ENCODE data around the gene ICAM1.
A peak's percentile ranks its signal among the peaks of the same experiment; 100 is the strongest.

Gene ICAM1

DNA sequence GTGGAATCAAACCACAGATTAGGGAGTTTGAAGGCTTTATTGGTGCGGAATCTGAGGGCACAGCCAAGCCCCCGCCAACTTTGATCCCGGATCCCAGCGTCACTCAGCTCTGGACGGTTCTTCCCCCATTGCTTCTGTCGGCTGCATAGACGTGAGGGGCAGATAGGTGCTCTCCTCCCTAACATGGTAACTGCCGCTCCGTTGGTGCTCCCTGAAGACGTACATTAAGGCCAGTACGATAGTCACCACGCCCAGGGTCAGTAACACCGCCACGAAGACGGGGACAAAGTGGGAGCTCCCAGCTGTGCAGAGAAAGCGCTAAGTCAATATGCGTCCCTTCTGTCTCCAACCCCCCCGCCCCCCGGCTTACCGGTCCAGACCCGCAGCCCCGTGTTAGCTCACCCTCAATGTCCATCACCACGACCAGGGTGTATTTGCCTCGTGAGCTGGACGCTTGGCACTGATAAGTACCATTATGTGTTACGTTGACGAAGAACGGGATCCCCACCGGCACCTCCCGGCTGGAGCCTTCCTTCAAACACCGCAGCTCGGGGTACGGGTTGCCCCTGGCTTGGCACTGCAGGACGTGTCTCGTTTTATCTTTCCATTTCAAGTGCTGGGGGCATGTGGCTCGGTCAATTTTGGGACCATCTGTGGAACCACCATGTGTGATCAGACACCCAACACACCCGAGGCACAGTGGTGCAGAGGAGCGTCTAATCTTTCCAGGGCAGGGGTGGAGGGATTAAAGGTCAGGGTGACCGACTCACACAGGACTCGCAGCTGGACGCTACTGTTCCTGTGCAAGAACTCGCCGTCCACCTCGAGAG, 63.1 kb downstream of the ICAM1 start:
- Histone ChIP-seq H3K4me3 (ENCODE audit: low read length) (peak overlapping the region; percentile 79), H3K36me3 (ENCODE audit: insufficient read depth, low read length) (peaks cover 19% of the 10 kb centered on the region), H2AFZ (ENCODE audit: low read depth, low read length) (no peak overlapping the region), H3K27me3 (ENCODE audit: insufficient read depth, low read length) (no peaks in the 10 kb centered on the region), H3K4me1 (ENCODE audit: insufficient read depth, low read length) (peaks cover 12% of the 10 kb centered on the region), H3K9me3 (ENCODE audit: low read length) (no peaks in the 10 kb centered on the region)

DNA sequence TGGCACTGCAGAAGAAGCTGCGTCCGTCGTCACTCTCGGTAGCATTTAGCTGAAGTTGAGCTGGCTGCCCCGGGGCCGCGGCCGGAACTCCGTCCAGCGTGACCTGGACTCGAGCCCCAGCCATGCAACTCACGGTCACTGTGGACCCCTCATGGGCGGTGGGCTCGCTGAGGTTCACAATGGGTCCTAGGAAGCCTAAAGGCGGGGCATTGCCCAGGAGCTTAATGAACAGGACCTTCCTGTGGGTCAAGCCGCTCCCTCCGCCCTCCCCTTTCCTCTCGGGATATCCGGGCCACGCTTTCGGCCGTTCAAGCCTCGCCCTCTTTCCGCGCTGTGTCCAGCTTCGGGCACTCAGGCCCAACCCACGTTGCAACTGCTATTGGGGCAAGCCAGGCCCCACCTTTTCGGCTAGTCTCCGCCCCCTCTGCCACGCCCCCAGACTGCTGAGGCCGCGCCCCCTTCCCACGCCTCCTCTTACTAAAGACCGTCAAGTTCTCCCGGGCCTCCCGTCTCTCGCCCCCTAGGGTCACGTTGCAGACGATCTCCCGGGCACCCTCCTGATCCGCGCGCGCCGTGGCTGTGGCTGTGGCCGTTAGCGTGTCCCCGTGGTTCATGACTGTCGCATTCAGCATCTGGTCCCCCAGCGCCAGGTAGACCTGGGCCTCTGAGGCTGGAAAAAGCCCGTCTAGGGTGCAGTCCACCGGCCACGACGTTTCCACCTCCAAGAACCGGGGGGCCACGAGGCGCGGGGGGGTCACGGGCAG, 63.9 kb downstream of the ICAM1 start:
- Histone ChIP-seq H3K4me3 (ENCODE audit: low read length) (no peak overlapping the region), H3K27me3 (ENCODE audit: insufficient read depth, low read length) (no peaks in the 10 kb centered on the region), H3K36me3 (ENCODE audit: insufficient read depth, low read length) (peaks cover 11% of the 10 kb centered on the region), H3K9me3 (ENCODE audit: low read length) (no peaks in the 10 kb centered on the region), H3K4me1 (ENCODE audit: insufficient read depth, low read length) (peaks cover 12% of the 10 kb centered on the region), H2AFZ (ENCODE audit: low read depth, low read length) (no peak overlapping the region)

DNA sequence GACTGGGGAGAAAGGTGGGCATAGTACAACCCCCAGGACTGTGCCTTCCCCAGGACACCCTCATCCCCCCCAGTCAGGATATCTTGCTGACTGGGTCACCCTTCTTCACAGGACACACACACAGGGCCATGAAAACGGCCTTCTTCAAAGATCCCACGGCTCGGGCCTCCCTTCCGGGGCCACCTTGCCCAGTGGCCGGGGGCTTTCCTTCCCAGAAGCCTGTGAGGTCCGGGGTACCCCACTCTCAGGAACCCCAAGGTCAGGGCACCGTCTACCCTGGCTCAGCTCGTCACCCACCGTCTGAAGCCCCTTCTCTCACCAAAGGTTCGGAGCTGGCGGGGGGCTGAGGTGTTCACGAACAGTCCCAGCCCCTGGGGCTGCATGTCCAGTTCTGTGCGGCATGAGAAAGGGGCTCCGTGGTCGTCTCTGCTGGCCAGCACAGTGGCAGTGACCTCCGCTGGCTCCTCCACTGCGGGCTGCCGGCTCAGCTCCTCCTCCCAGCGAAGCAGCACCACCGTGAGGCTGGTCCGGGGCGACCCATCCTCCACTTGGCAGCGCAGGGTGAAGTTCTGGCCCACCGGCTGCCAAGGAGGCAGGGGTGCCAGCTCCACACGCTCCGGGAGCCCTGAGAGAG, 64.5 kb downstream of the ICAM1 start:
- Histone ChIP-seq H3K36me3 (ENCODE audit: insufficient read depth, low read length) (peaks cover 5% of the 10 kb centered on the region), H2AFZ (ENCODE audit: low read depth, low read length) (no peak overlapping the region), H3K27me3 (ENCODE audit: insufficient read depth, low read length) (no peaks in the 10 kb centered on the region), H3K9me3 (ENCODE audit: low read length) (no peaks in the 10 kb centered on the region), H3K4me3 (ENCODE audit: low read length) (no peak overlapping the region), H3K4me1 (ENCODE audit: insufficient read depth, low read length) (peaks cover 12% of the 10 kb centered on the region)
